SK-N-SH (cell line): Measurements from ENCODE around the gene NTNG2. TPM values are rescaled to one million over a fixed set of nuclear protein-coding genes. Genes with fewer than 3 reads are reported as not detected.
"Not testable (repeated sequence)": the region's sequence is repeated elsewhere in the genome, so short reads cannot be mapped to it uniquely, and the experiment has no call there.

Experiments
- CTCF ChIA-PET: fragments of 300-600, 350-600 bp; formaldehyde crosslinking; extraction: SDS; loops from one replicate; lab custom pipeline; 2021; lab: Yijun Ruan, JAX
- POLR2A ChIA-PET: fragments of 350-600 bp; sonication (Branson Sonifier 250); formaldehyde crosslinking; extraction: SDS; loops from one replicate; lab custom pipeline; 2020; ENCODE audit warnings: antibody characterized with exemption, inconsistent platforms; lab: Yijun Ruan, JAX
- DNase-seq: peaks from one replicate; pipeline ENCODE4 v3.0.0; 2012
- H2AFZ ChIP-seq: fragments of 200-600 bp; sonication (generic); 2 replicates; pipeline ENCODE4 v1.8.1; 2016; ENCODE audit warnings: antibody characterized with exemption, mild to moderate bottlenecking, low read depth
- H3F3A ChIP-seq: fragments of 200-600 bp; sonication (generic); replicated peaks from 2 replicates; pipeline ENCODE3; 2016; ENCODE audit warnings: antibody characterized with exemption, mild to moderate bottlenecking; ENCODE audit not compliant: insufficient read depth
- H3K27ac ChIP-seq, 2 experiments: fragments of 200-500 bp in 1 of 2; fragments of 200-600 bp in 1 of 2; sonication (Bioruptor generic) in 1 of 2; sonication (generic), shearing (Covaris generic) in 1 of 2; 2 replicates each; pipeline versions ENCODE4 v1.5.1 to v1.6.1; 2014 to 2016; ENCODE audit warnings: low read depth in 2 of 2, inconsistent platforms in 1 of 2, low read length in 1 of 2, mild to moderate bottlenecking in 1 of 2, mixed read lengths in 1 of 2
- H3K27me3 ChIP-seq: fragments of 200-600 bp; sonication (generic), shearing (Covaris generic); 2 replicates; pipeline ENCODE4 v1.6.1; 2016; ENCODE audit warnings: mixed run types; ENCODE audit not compliant: insufficient read depth
- H3K36me3 ChIP-seq, 2 experiments: fragments of 200-500 bp in 1 of 2; fragments of 200-600 bp in 1 of 2; sonication (Bioruptor generic) in 1 of 2; sonication (generic) in 1 of 2; replicated peaks in 1 of 2; 2 replicates each; pipeline versions ENCODE3 to v1.5.1; 2014 to 2016; ENCODE audit warnings: low read length in 1 of 2, mild to moderate bottlenecking in 1 of 2; ENCODE audit not compliant: insufficient read depth in 2 of 2, control insufficient read depth in 1 of 2
- H3K4me1 ChIP-seq, 2 experiments: fragments of 200-500 bp in 1 of 2; fragments of 200-600 bp in 1 of 2; sonication (Bioruptor generic) in 1 of 2; sonication (generic), shearing (Covaris generic) in 1 of 2; 2 replicates each; pipeline versions ENCODE4 v1.5.1 to v1.6.1; 2014 to 2016; ENCODE audit warnings: low read depth in 1 of 2, low read length in 1 of 2, mixed run types in 1 of 2; ENCODE audit not compliant: insufficient read depth in 2 of 2, control insufficient read depth in 1 of 2
- H3K4me2 ChIP-seq: fragments of 200-600 bp; sonication (generic), shearing (Covaris generic); 2 replicates; pipeline ENCODE4 v1.6.1; 2017; ENCODE audit warnings: mixed run types
- H3K4me3 ChIP-seq, 2 experiments: fragments of 200-500 bp in 1 of 2; fragments of 200-600 bp in 1 of 2; sonication (Bioruptor generic) in 1 of 2; sonication (generic), shearing (Covaris generic) in 1 of 2; 2 replicates each; pipeline versions ENCODE4 v1.5.1 to v1.8.1; 2014 to 2016; ENCODE audit warnings: low read depth in 2 of 2, inconsistent platforms in 1 of 2, low read length in 1 of 2, mild to moderate bottlenecking in 1 of 2, mixed read lengths in 1 of 2, moderate library complexity in 1 of 2
- H3K79me2 ChIP-seq: fragments of 200-600 bp; sonication (generic); 2 replicates; pipeline ENCODE4 v1.8.1; 2017; ENCODE audit warnings: mild to moderate bottlenecking; ENCODE audit not compliant: insufficient read depth
- H3K9ac ChIP-seq: fragments of 200-600 bp; sonication (generic); 2 replicates; pipeline ENCODE4 v1.6.1; 2017; ENCODE audit warnings: mixed run types
- H3K9me2 ChIP-seq: fragments of 200-600 bp; sonication (generic); 2 replicates; pipeline ENCODE4 v1.6.1; 2017; ENCODE audit warnings: mixed run types
- H3K9me3 ChIP-seq: fragments of 200-600 bp; sonication (generic); 2 replicates; pipeline ENCODE4 v1.6.1; 2017; ENCODE audit warnings: mixed run types, mild to moderate bottlenecking, moderate library complexity
- H4K20me1 ChIP-seq: fragments of 200-600 bp; sonication (generic); 2 replicates; pipeline ENCODE4 v1.6.1; 2017; ENCODE audit warnings: mild to moderate bottlenecking, mixed run types; ENCODE audit not compliant: insufficient read depth
- ELF1 ChIP-seq: IDR thresholded peaks from 2 replicates; pipeline ENCODE4 v1.4.0; 2012
- EP300 ChIP-seq, 2 experiments: IDR thresholded peaks; 2 replicates each; pipeline versions ENCODE4 v1.4.0 to v1.6.1; 2012; ENCODE audit warnings: borderline replicate concordance in 1 of 2, low read depth in 1 of 2, low read length in 1 of 2
- FOSL2 ChIP-seq: IDR thresholded peaks from 2 replicates; pipeline ENCODE4 v1.4.0; 2012; ENCODE audit warnings: low read depth, mild to moderate bottlenecking, moderate library complexity, borderline replicate concordance
- FOXM1 ChIP-seq: IDR thresholded peaks from 2 replicates; pipeline ENCODE4 v1.4.0; 2012; ENCODE audit warnings: low read depth, mild to moderate bottlenecking
- GABPA ChIP-seq: IDR thresholded peaks from 2 replicates; pipeline ENCODE4 v1.4.0; 2012; ENCODE audit warnings: low read depth, mild to moderate bottlenecking
- GATA2 ChIP-seq: sonication (generic); formaldehyde crosslinking; IDR thresholded peaks from 2 replicates; pipeline ENCODE4 v1.5.0; 2020; ENCODE audit warnings: mild to moderate bottlenecking, missing genetic modification reagents
- JUND ChIP-seq: IDR thresholded peaks from 2 replicates; pipeline ENCODE4 v1.4.0; 2012
- MEF2A ChIP-seq: IDR thresholded peaks from 2 replicates; pipeline ENCODE4 v1.4.0; 2012; ENCODE audit warnings: low read depth, borderline replicate concordance
- MXI1 ChIP-seq: IDR thresholded peaks from 2 replicates; pipeline ENCODE4 v1.6.1; 2012; ENCODE audit warnings: mild to moderate bottlenecking, low read depth, low read length, improper control_type of control experiment
- NRF1 ChIP-seq: IDR thresholded peaks from 2 replicates; pipeline ENCODE4 v1.6.1; 2012; ENCODE audit warnings: low read depth, mild to moderate bottlenecking, low read length
- PBX3 ChIP-seq: IDR thresholded peaks from 2 replicates; pipeline ENCODE4; 2012
- RAD21 ChIP-seq: IDR thresholded peaks from 2 replicates; pipeline ENCODE4 v1.6.1; 2012; ENCODE audit warnings: mild to moderate bottlenecking, low read length
- RCOR1 ChIP-seq: fragments of 150-350 bp; IDR thresholded peaks from 2 replicates; pipeline ENCODE4 v1.6.1; 2017; ENCODE audit warnings: antibody characterized with exemption, low read length
- REST ChIP-seq: IDR thresholded peaks from 2 replicates; pipeline ENCODE4 v1.6.1; 2012; ENCODE audit warnings: mild to moderate bottlenecking, low read depth, low read length, moderate library complexity
- RXRA ChIP-seq: IDR thresholded peaks from 2 replicates; pipeline ENCODE4 v1.4.0; 2012; ENCODE audit warnings: low read depth, mild to moderate bottlenecking, borderline replicate concordance
- SMC3 ChIP-seq: IDR thresholded peaks from 2 replicates; pipeline ENCODE4 v1.6.1; 2012; ENCODE audit warnings: low read depth, low read length, improper control_type of control experiment
- TCF12 ChIP-seq: IDR thresholded peaks from 2 replicates; pipeline ENCODE4 v1.4.0; 2012
- TEAD4 ChIP-seq: IDR thresholded peaks from 2 replicates; pipeline ENCODE4 v1.4.0; 2012; ENCODE audit warnings: mild to moderate bottlenecking, borderline replicate concordance; ENCODE audit not compliant: insufficient read depth
- YY1 ChIP-seq: IDR thresholded peaks from 2 replicates; pipeline ENCODE4 v1.4.0; 2012; ENCODE audit warnings: low read depth, mild to moderate bottlenecking
- WGBS: methylation state at CpG from one replicate; pipeline ENCODE4 v1.1.6; 2017; ENCODE audit warnings: low lambda C conversion rate; 5-methylcytosine and 5-hydroxymethylcytosine counted together
- polyA plus RNA-seq, 3 experiments: library from polyadenylated mRNA; depleted of rRNA; stranded (reverse); fragments of >200 nt; gene quantifications; 2 replicates each; pipeline ENCODE4 v1.2.3, GENCODE V29; 2012
- TF ChIP-seq, protein P1 (sequence below): IDR thresholded peaks from 2 replicates; pipeline ENCODE4 v1.4.0; 2012; ENCODE audit warnings: low read depth, borderline replicate concordance

Gene NTNG2
- polyA plus RNA-seq, 1 of the 3 experiments (the other 2 are of a cell fraction): 6.1 TPM

- WGBS: 59% methylated on average over 7 of the region's 12 CpGs
- no peak overlapping the region for H3K4me3 ChIP-seq
- no peak overlapping the region for H3K4me2 ChIP-seq
- no peak for DNase-seq
- POLR2A ChIA-PET: no interaction called here
- no peaks in the 10 kb centered on the region for H3K9me2 ChIP-seq
- H3K9me3 ChIP-seq: no peaks in the 10 kb centered on the region
- H3K4me1 ChIP-seq: no peaks in the 10 kb centered on the region; a peak in 1 of 4 replicates
- H3K27me3 ChIP-seq: peaks cover 27% of the 10 kb centered on the region
- H3F3A ChIP-seq: no peaks in the 10 kb centered on the region
- no peaks in the 10 kb centered on the region for H4K20me1 ChIP-seq
- no peaks in the 10 kb centered on the region for H3K36me3 ChIP-seq
- H3K9ac ChIP-seq: no peak overlapping the region
- H2AFZ ChIP-seq: no peak overlapping the region
- no peak for TF ChIP-seq RAD21
- TF ChIP-seq GATA2 (CRISPR knock-in tag): no peak
- no peak for TF ChIP-seq TEAD4
- TF ChIP-seq JUND: no peak
- no peak for TF ChIP-seq NRF1
- TF ChIP-seq FOXM1: no peak
- TF ChIP-seq SMC3: no peak
- TF ChIP-seq GABPA: no peak
- TF ChIP-seq PBX3: no peak
- TF ChIP-seq, protein P1, sequence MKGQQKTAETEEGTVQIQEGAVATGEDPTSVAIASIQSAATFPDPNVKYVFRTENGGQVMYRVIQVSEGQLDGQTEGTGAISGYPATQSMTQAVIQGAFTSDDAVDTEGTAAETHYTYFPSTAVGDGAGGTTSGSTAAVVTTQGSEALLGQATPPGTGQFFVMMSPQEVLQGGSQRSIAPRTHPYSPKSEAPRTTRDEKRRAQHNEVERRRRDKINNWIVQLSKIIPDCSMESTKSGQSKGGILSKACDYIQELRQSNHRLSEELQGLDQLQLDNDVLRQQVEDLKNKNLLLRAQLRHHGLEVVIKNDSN: no peak
- H3K79me2 ChIP-seq: no peaks in the 10 kb centered on the region
- CTCF ChIA-PET: no interaction called here
- no peak overlapping the region for H3K27ac ChIP-seq
These were observed 32.3 kb upstream of the NTNG2 start for GRCh38 chr9:132129535-132129934.

GRCh38 chr9:132134085-132134484, 27.8 kb upstream of the NTNG2 start:
- peaks cover 23% of the 10 kb centered on the region for H3K27me3 ChIP-seq
- CTCF ChIA-PET: interaction anchor here (1.6 kb wide), 1 partner anchor 16 kb away, joined by 3 read pairs; no protein-coding TSS in a partner anchor
- H3K4me3 ChIP-seq, H3K79me2 ChIP-seq, H3F3A ChIP-seq, POLR2A ChIA-PET, H3K9ac ChIP-seq, H2AFZ ChIP-seq, H3K36me3 ChIP-seq, H3K27ac ChIP-seq, H3K9me3 ChIP-seq, H3K4me2 ChIP-seq, H3K9me2 ChIP-seq, H3K4me1 ChIP-seq, H4K20me1 ChIP-seq, DNase-seq: not testable (repeated sequence)
- WGBS: 26% methylated on average over 5 of the region's 5 CpGs

- CTCF ChIA-PET: interaction anchor here (0.6 to 1.1 kb wide), 2 partner anchors 34 to 315 kb away, joined by 3 read pairs; no protein-coding TSS in a partner anchor
- DNase-seq: no peak
- Histone ChIP-seq H3K27ac (no peak overlapping the region), H3K27me3 (peaks cover 24% of the 10 kb centered on the region), H3K36me3 (no peaks in the 10 kb centered on the region), H3K9me3 (no peaks in the 10 kb centered on the region), H3K79me2 (no peaks in the 10 kb centered on the region), H3F3A (no peaks in the 10 kb centered on the region), H3K4me1 (no peaks in the 10 kb centered on the region), H3K4me2 (no peak overlapping the region), H2AFZ (no peak overlapping the region), H4K20me1 (no peaks in the 10 kb centered on the region), H3K4me3 (no peak overlapping the region), H3K9me2 (no peaks in the 10 kb centered on the region), H3K9ac (no peak overlapping the region)
- POLR2A ChIA-PET: no interaction called here
- 67% methylated on average over 5 of the region's 5 CpGs for WGBS
- TF ChIP-seq FOXM1 (no peak), EP300 (IDR thresholded peaks at IDR 0.05; ENCODE audit: borderline replicate concordance in 1 of 2, low read depth in 1 of 2, low read length in 1 of 2) (no peak), RXRA (no peak), ELF1 (no peak), TCF12 (no peak), RCOR1 (no peak), YY1 (no peak), MEF2A (no peak), GABPA (no peak), REST (no peak), JUND (no peak), MXI1 (no peak), TEAD4 (no peak), FOSL2 (no peak)
These were observed 26.4 kb upstream of the NTNG2 start for GRCh38 chr9:132135456-132135855.
